CD4-positive, alpha-beta T cell treated with Interleukin-6 at 100 ng/mL for 8 hours (primary cell): ENCODE measurements around the gene SLC2A10.

Experiments
- DNase-seq: peaks from one replicate; pipeline ENCODE4 v3.0.0-alpha.2; 2020; ENCODE audit warnings: mixed read lengths, low spot score

SLC2A10 gene

DNA sequence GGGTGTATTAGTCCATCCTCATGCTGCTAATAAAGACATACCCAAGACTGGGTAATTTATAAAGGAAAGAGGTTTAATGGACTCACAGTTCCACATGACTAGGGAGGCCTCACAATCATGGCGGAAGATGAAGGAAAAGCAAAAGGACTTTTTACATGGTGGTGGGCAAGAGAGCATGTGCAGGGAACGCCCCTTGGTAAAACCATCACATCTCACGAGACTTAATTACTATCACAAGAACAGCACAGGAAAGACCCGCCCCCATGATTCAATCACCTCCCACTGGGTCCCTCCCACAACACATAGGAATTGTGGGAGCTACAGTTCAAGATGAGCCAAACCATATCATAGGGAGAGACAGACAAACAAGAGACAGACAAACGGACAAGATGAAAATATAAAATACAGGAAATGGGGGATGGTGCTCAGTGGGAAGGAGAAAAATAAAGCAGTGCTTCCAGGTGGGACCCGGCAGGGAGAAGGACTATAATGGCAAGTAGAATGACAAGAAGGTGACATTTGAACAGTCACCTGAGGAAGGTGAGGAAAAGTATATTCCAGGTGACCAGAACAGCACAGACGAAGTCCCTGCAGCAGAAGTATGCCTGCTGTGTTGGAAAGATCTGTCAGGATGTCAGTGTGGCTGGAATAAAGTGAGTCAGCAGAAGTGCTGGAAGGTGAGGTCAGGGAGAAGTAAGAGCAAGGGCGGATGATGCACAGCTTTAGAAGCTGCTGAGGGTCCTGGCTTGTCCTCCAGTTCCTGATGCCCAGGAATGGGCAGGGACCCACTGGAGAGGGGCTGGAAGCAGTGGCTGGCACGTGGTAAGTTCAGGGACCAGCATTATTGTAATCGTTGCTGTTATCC is 61.1 kb downstream of the SLC2A10 start:
- DNase-seq, result no peak

DNA sequence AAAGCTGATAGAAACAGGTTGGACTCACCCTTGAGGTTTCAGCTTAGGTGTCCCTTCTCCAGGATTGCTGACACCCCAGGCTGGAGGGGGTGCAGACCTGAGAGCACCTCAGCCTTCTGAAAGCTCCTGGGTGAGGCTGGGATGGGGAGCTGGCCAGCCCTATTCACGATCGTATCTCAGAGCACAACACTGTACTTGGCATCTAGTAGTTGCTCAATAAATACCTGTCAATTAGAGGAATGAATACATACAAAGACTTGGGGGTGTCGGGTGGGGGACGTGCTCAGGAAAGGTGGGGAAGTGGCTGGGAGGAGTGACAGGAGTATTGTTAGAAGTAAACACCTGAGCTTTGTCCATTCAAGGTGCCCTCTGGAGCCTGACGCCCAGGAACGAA is 61.7 kb downstream of the SLC2A10 start:
- DNase-seq, result no peak

DNA sequence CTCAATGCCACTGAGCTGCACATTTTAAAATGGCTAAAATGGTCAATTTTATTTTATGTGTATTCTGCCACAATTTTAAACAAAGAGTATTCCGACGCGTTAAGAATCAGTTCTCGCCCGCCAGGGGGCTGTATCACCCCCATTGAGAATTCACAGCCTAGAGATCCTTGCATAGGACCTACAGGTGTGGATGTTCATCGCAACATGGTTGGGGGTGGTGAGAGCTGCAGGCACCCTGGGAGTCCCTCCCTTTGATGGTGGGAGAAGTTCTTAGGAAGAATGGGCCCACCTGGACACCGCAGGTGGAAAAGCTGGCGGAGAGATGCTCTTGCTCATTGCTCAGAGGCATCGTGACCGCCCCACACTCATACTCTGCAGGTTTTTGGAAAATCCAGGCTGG is 63.5 kb downstream of the SLC2A10 start:
- no peak for DNase-seq

DNA sequence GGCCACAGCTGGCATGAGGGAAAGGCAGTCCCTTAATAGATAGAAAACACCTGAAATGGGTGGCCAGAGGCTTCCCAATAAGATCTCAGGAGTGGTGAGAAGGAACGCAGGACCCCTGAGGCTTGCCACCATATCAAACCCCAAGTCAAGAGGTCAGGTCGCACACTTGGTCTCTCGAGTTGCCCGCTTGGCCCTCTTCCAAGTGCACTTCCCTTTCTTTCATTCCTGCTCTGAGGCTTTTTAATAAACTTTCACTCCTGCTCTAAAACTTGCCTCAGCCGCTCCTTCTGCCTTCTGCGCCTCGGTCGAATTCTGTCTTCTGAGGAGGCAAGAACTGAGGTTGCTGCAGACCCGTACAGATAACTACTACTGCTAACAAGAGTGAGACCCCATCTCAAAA is 64.2 kb downstream of the SLC2A10 start:
- no peak for DNase-seq

DNA sequence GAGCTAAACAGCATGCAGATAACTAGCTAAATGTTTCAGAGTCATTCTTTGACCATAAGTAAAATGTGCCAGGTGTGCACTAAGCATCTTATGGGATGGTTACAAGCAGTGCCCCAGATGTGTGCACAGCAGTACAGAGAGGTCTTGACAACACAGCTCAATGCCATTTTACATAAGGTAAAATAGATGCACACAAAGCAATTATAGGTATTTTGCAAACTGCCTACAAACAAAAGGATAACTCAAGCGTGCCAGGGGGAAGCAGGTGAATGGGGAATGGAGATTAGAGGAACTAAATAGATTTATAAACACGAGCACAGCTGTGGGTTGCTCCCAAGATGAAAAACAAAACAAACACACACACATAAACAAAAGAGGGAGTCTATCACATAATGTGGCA is 64.8 kb downstream of the SLC2A10 start:
- DNase-seq, result no peak

DNA sequence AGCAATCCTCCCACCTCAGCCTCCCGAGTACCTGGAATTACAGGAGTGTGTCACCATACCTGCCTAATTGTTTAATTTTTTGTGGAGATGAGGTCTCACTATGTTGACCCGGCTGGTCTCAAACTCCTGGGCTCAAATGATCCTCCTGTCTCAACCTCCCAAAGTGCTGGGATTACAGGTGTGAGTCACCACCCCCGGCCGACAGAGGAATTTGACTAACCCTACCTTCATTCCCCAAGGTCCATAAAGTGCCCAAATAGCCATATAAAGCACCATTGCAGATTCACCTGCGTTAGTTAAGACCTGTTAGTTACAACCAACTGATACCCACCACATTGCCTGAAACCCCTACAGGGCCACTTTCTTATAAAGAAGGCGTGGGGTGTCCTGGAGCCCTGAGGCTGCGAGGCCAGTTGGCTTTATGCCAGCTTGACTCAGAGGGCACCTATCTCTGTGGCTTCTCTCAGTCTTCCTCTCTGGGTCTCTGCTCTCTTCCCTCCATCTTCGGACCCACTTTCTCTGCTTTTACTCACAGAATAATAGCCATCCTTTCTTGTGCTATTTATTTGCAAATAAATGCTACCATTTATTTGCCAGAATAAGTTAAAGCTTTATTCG is 65.6 kb downstream of the SLC2A10 start:
- no peak for DNase-seq

DNA sequence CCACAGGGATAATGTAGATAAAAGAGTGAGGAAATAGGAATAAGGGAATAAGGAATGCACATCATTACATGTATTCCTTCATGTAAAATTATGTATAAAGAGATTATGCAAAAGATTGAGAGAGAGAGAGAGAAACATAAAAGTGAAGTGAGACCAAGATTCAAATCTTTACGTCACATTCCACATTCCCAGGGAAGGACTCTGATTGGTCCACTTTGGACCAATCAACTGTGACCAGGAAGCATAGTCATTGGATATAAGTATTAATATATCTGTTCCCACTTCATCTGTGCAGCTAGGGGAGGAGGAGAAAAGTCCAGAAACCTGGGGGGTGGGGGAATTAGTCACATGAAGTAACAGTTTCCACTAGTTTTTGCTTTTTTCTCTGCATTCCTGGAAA is 66.4 kb downstream of the SLC2A10 start:
- no peak for DNase-seq

DNA sequence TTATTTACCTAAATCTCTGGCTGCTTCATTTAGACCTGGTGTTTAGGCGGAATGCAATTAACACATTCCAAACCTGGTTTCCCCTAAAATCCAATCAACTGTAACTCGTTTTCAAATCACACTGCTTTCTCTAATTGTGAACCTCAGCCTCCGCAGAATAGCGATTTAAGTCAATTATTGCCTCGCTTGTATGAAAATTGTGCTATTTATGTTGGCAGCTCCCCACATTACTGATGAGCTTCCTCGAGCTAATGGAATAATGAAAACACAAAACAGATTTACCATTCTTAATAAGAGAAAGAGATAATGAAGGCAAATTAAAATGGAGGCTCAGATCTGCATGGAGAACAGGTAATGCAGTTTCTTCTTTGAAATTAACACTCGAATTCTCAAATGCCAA is 67.9 kb downstream of the SLC2A10 start:
- no peak for DNase-seq

DNA sequence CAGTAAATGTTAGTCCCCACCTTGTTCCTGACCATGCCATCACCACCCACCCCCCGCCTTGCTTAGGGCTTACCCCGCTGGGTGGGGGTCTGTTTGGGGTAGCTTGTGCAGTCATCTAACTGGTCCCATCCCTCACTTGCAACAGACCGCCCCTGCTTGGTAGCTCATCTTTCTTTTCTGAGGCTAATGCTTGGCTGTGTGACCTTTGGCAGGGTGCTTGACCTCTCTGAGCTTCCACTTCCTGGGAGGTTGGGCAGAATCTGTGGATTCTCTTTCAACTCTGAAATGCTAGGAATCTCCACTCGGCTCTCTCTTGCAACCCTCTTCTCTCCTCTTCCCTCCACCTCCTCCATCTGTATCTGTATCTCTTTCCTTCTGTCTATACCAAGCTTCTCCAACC is 70.4 kb downstream of the SLC2A10 start:
- DNase-seq, result no peak

DNA sequence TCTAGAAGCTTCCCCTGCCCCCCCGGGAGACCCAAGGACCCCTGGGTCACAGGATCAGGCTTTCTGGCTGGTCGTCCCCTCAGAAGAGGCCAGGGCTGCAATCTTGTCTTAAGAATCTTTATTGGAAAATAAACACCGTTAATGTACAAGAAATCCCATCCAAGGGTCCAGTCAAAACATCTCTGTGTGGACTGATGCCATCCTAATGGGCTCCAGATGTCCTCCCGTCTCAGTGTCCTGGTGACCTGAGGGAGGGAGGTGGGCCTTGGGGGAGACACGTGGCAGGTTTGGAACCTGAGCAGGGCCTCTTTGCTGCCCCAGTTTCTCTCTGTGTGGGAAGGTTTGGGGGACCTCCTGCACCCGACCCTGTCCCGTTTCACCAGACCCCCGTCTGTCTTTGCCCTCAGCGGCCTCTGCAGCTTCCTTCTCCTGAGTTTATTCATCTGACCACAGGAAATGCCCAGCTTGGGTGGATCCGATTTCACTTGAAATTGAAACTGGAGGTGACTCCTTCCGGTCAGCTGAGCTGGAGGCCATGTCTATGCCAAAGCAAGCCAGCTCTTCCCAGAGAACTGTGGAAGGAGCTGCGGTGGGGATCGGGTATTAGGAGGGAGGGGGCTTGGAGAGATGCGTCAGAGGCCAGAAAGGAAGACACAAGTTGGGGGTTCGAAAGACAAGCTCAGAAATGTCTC is 75.1 kb downstream of the SLC2A10 start:
- DNase-seq, result no peak
